Measurements from ENCODE around the gene AGBL1. TPM values are rescaled to one million over a fixed set of nuclear protein-coding genes. Genes with fewer than 3 reads are reported as not detected.

Gene AGBL1
- total and polyA plus RNA-seq, 2 experiments from 2014 or later = 0.03 TPM; not detected in 1

- Histone ChIP-seq H3K9me2 (ENCODE audit: insufficient read depth) (peaks cover 12% of the 10 kb centered on the region), H3K79me2 (replicated peaks; ENCODE audit: insufficient read depth) (no peaks in the 10 kb centered on the region), H4K20me1 (replicated peaks; ENCODE audit: insufficient read depth) (no peaks in the 10 kb centered on the region), H3K4me3 (no peak overlapping the region), H3K27ac (ENCODE audit: low read depth) (no peak overlapping the region), H3K36me3 (ENCODE audit: insufficient read depth) (no peaks in the 10 kb centered on the region), H3K4me2 (no peak overlapping the region), H3K4me1 (ENCODE audit: insufficient read depth) (peaks cover 29% of the 10 kb centered on the region), H2AFZ (no peak overlapping the region), H3F3A (replicated peaks; ENCODE audit: low read depth) (no peaks in the 10 kb centered on the region), H3K27me3 (ENCODE audit: insufficient read depth) (no peaks in the 10 kb centered on the region)
- TF ChIP-seq JUNB (IDR thresholded peaks at IDR 0.05; ENCODE audit: unreplicated experiment) = no peak
- TF ChIP-seq ZNF331 (CRISPR knock-in tag; IDR thresholded peaks at IDR 0.05; ENCODE audit: low read depth) = no peak
- no peak for TF ChIP-seq NANOG (IDR thresholded peaks at IDR 0.05; ENCODE audit: borderline replicate concordance)
- TF ChIP-seq ZNF462 (CRISPR knock-in tag; IDR thresholded peaks at IDR 0.05) = no peak
- no peak overlapping the region for H3K4me3 Mint-ChIP-seq
- H3K4me1 Mint-ChIP-seq = peaks cover 23% of the 10 kb centered on the region
- peaks cover 1% of the 10 kb centered on the region for H3K27me3 Mint-ChIP-seq (ENCODE audit: insufficient read depth, low read depth, poor library complexity)
- DNase-seq (ENCODE audit: low spot score) = no peak
- peaks cover 9% of the 10 kb centered on the region; the same call in 1 of the 3 replicates for H3K9me3 Mint-ChIP-seq
- no peak for ATAC-seq
- H3K27ac Mint-ChIP-seq = no peak overlapping the region
- H3K36me3 Mint-ChIP-seq (ENCODE audit: low read depth) = peaks cover 12% of the 10 kb centered on the region
Observed at GRCh38 chr15:86615411-86615810, 535.7 kb downstream of the AGBL1 start.

GRCh38 chr15:86615816-86616215, 536.1 kb downstream of the AGBL1 start:
- H3K4me3 Mint-ChIP-seq = no peak overlapping the region
- ATAC-seq (no peak), DNase-seq (ENCODE audit: low spot score) (no peak)
- no peaks in the 10 kb centered on the region for H3K79me2 ChIP-seq (replicated peaks; ENCODE audit: insufficient read depth)
- H3K27ac ChIP-seq (ENCODE audit: low read depth) = no peak overlapping the region
- peaks cover 1% of the 10 kb centered on the region for H3K27me3 Mint-ChIP-seq (ENCODE audit: insufficient read depth, low read depth, poor library complexity)
- H3K27ac Mint-ChIP-seq = no peak overlapping the region
- no peaks in the 10 kb centered on the region for H4K20me1 ChIP-seq (replicated peaks; ENCODE audit: insufficient read depth)
- peaks cover 27% of the 10 kb centered on the region for H3K4me1 Mint-ChIP-seq
- peaks cover 9% of the 10 kb centered on the region; the same call in 1 of the 3 replicates for H3K9me3 Mint-ChIP-seq
- H2AFZ ChIP-seq = no peak overlapping the region
- H3F3A ChIP-seq (replicated peaks; ENCODE audit: low read depth) = no peaks in the 10 kb centered on the region
- no peak overlapping the region for H3K4me3 ChIP-seq
- peaks cover 12% of the 10 kb centered on the region for H3K36me3 Mint-ChIP-seq (ENCODE audit: low read depth)
- H3K36me3 ChIP-seq (ENCODE audit: insufficient read depth) = no peaks in the 10 kb centered on the region
- H3K4me1 ChIP-seq (ENCODE audit: insufficient read depth) = peaks cover 30% of the 10 kb centered on the region
- peaks cover 12% of the 10 kb centered on the region for H3K9me2 ChIP-seq (ENCODE audit: insufficient read depth)
- H3K4me2 ChIP-seq = no peak overlapping the region
- H3K27me3 ChIP-seq (ENCODE audit: insufficient read depth) = no peaks in the 10 kb centered on the region
- TF ChIP-seq NANOG (IDR thresholded peaks at IDR 0.05; ENCODE audit: borderline replicate concordance) = no peak
- TF ChIP-seq ZNF331 (CRISPR knock-in tag; IDR thresholded peaks at IDR 0.05; ENCODE audit: low read depth) = no peak
- no peak for TF ChIP-seq ZNF462 (CRISPR knock-in tag; IDR thresholded peaks at IDR 0.05)
- no peak for TF ChIP-seq JUNB (IDR thresholded peaks at IDR 0.05; ENCODE audit: unreplicated experiment)
- no peak for TF ChIP-seq POLR2AphosphoS5 (IDR thresholded peaks at IDR 0.05; ENCODE audit: low read depth)

All from GM23338 (cell line).